ENCODE data around the gene SORCS2. TPM values are rescaled to one million over a fixed set of nuclear protein-coding genes. Genes with fewer than 3 reads are reported as not detected.

SORCS2 gene
- total RNA-seq, 2 donors from 2014 or later, result 0.54 to 0.74 TPM

- Histone ChIP-seq H3K4me1 (no peaks in the 10 kb centered on the region), H3K4me3 (no peak overlapping the region), H3K27me3 (no peaks in the 10 kb centered on the region), H3K9ac (ENCODE audit: low read depth in 2 of 2, low read length in 2 of 2) (no peak overlapping the region), H3K27ac (no peak overlapping the region), H3K9me3 (no peaks in the 10 kb centered on the region), H3K36me3 (no peaks in the 10 kb centered on the region)
- intact Hi-C loops (cut with DNase I), result loop anchor here (2.0 to 5.0 kb wide), 2 partner anchors 41 to 228 kb away; no protein-coding TSS in a partner anchor
- DNase-seq, result no peak
- no peak for TF ChIP-seq CTCF (IDR thresholded peaks at IDR 0.05)
Measured at GRCh38 chr4:7759635-7760034, 567.3 kb downstream of the SORCS2 start.

DNA sequence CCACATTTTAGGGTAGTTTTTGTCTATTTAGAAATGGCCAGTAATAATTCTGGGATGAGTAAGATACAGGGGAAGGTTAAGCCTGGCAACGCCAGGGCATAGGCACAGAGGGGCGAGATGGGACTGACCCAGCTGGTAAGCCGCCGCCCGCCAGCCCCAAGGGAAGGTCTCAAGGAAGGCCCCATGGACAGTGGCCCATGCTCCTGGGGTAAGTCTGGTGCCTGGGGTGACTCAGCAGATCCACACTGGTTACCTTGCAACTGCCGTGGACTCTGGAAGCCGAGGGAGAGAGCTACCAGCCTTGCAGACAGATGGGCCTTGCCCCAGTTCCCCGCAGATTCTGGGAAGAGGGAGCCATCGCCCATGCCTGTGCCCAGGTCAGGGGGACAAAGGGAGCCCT is 567.9 kb downstream of the SORCS2 start:
- H3K27me3 ChIP-seq, result no peaks in the 10 kb centered on the region
- H3K27ac ChIP-seq, result no peak overlapping the region
- intact Hi-C loops (cut with DNase I), result loop anchor here (2.0 to 5.0 kb wide), 2 partner anchors 41 to 227 kb away; no protein-coding TSS in a partner anchor
- no peaks in the 10 kb centered on the region for H3K9me3 ChIP-seq
- no peak for DNase-seq
- no peak overlapping the region for H3K9ac ChIP-seq (ENCODE audit: low read depth in 2 of 2, low read length in 2 of 2)
- H3K4me3 ChIP-seq, result no peak overlapping the region
- no peaks in the 10 kb centered on the region for H3K36me3 ChIP-seq
- TF ChIP-seq CTCF (IDR thresholded peaks at IDR 0.05), result no peak
- H3K4me1 ChIP-seq, result no peaks in the 10 kb centered on the region

GRCh38 chr4:7760706-7761105 is 568.4 kb downstream of the SORCS2 start:
- intact Hi-C loops (cut with DNase I), result loop anchor here (2.0 to 5.0 kb wide), 2 partner anchors 40 to 227 kb away; no protein-coding TSS in a partner anchor
- Histone ChIP-seq H3K9ac (ENCODE audit: low read depth in 2 of 2, low read length in 2 of 2) (no peak overlapping the region), H3K9me3 (no peaks in the 10 kb centered on the region), H3K4me3 (no peak overlapping the region), H3K36me3 (no peaks in the 10 kb centered on the region), H3K27me3 (no peaks in the 10 kb centered on the region), H3K27ac (no peak overlapping the region), H3K4me1 (no peaks in the 10 kb centered on the region)
- DNase-seq, result no peak
- TF ChIP-seq CTCF (IDR thresholded peaks at IDR 0.05), result no peak

GRCh38 chr4:7761312-7761711 is 569.0 kb downstream of the SORCS2 start:
- intact Hi-C loops (cut with DNase I), result loop anchor here (2.0 to 5.0 kb wide), 2 partner anchors 39 to 226 kb away; no protein-coding TSS in a partner anchor
- no peak for TF ChIP-seq CTCF (IDR thresholded peaks at IDR 0.05)
- Histone ChIP-seq H3K9ac (ENCODE audit: low read depth in 2 of 2, low read length in 2 of 2) (no peak overlapping the region), H3K27me3 (no peaks in the 10 kb centered on the region), H3K4me1 (no peaks in the 10 kb centered on the region), H3K36me3 (no peaks in the 10 kb centered on the region), H3K27ac (no peak overlapping the region), H3K4me3 (no peak overlapping the region), H3K9me3 (no peaks in the 10 kb centered on the region)
- no peak for DNase-seq

DNA sequence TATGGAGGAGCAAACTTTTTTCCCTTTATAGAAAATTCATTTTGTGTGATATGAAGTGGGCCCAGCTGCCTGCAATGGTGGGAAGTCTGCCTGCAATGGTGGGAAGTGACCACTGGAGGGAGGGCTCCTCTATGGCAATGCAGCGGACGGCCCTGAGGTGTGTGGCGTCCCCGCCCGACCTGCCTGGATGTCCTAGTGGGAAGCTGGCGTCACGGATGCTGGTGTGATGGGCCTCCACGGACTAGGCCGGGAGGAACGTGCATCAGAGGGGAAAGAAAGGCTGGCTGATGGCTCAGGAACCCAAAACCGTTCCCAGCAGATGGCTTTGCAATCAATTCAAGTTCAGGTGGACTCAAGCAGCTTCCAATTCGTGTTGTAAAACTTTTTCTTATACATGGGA is 569.4 kb downstream of the SORCS2 start:
- DNase-seq, result peak; percentile 65
- Histone ChIP-seq H3K4me3 (no peak overlapping the region), H3K4me1 (no peaks in the 10 kb centered on the region), H3K27me3 (no peaks in the 10 kb centered on the region), H3K27ac (no peak overlapping the region), H3K9ac (ENCODE audit: low read depth in 2 of 2, low read length in 2 of 2) (no peak overlapping the region), H3K9me3 (no peaks in the 10 kb centered on the region), H3K36me3 (no peaks in the 10 kb centered on the region)
- intact Hi-C loops (cut with DNase I), result loop anchor here (2.0 to 5.0 kb wide), 2 partner anchors 39 to 226 kb away; no protein-coding TSS in a partner anchor
- TF ChIP-seq CTCF (IDR thresholded peaks at IDR 0.05), result peak; percentile 61
